CD4-positive, alpha-beta T cell treated with Interleukin-10 for 1 hour (primary cell): Measurements from ENCODE around the gene CCL5.
A peak's percentile ranks its signal among the peaks of the same experiment; 100 is the strongest.
"Not testable (repeated sequence)": the region's sequence is repeated elsewhere in the genome, so short reads cannot be mapped to it uniquely, and the experiment has no call there.

Experiments
- DNase-seq: peaks from one replicate; pipeline ENCODE4 v3.0.0-alpha.2; 2020

Gene CCL5

GRCh38 chr17:35897772-35898171 is 17.6 kb upstream of the CCL5 start:
- DNase-seq = not testable (repeated sequence)

GRCh38 chr17:35895636-35896587 is 15.8 kb upstream of the CCL5 start:
- peak; percentile 61 for DNase-seq

GRCh38 chr17:35894206-35894605 is 14.0 kb upstream of the CCL5 start:
- DNase-seq = no peak

DNA sequence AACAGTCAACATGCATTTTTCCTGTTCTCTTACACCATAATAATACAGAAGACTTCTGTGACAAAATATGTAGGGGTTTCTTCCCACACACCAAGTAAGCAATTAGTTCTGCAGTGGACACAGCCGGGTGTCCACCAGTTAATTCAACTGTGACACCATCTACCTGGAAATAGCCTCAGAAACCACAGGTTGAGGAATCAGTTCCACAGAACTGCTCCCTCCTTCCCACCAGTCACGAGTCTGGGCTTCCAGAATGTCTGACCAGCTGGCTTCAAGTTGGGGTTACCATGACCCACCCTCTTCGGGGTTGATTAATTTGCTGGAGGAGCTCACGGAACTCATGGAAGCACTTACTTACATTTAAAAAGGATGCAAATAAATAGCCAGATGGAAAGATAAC is 13.6 kb upstream of the CCL5 start:
- no peak for DNase-seq

DNA sequence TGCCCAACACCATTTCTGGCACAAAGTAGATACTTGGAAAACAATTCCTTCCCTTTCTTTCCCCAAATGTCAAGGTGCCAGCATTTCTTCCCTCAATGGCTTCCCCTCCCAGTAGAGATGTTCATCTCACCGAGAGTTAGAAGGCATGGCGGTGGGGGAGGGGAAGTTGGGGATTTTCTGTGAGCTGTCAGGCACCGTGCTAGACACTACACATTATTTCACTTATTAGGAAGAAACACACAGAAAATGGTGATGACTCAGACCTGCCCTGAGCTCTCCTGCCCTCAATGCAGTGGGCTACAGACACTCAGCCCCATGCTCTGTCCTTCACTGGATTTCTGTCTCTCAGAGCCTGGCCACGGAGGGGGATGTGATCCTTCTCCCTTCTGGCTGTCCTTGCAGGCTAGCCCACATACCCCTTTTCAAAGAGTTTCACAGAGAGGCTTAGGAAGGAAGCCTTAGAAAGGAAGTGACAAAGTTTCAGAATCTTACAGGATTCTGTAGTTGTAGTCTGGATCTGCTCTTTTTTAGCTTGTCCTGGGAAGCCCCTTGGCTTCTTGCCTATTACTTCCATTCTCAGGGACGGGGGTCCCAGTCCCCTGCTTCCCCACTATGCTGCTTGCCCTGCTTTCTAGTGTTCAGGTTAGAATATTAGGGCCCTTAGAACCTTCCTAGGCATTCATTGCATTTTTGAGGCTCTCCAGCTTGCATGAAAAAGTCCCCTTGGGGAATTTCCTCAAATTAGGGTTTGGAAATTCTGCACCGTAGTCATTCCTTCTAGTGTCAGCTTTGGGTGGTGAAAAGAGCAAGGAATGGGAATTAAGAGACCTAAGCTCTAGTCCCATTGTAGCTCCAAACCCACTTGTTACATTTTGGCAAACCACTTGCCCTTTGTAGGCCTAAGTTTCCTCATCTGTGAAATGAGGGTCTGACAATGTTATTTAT is 12.2 kb upstream of the CCL5 start:
- DNase-seq = peak; percentile 56

DNA sequence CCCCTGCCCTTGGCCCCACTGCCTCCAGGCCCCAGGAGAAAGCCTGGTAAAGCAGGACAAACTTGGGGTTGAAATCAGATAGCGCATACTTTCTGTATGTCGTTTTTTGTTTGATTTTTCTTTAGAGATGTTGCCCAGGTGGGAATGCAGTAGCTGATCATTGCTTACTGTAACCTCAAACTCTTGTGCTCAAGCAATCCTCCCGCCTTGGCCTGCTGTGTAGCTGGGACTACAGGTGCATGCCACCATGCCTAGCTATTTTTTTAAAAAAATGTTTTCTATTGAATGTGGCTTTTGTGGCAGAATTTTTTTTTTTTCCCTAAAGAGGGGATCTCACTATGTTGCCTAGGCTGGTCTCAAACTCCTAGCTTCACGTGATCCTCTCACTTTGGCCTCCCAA is 11.1 kb upstream of the CCL5 start:
- DNase-seq = no peak

DNA sequence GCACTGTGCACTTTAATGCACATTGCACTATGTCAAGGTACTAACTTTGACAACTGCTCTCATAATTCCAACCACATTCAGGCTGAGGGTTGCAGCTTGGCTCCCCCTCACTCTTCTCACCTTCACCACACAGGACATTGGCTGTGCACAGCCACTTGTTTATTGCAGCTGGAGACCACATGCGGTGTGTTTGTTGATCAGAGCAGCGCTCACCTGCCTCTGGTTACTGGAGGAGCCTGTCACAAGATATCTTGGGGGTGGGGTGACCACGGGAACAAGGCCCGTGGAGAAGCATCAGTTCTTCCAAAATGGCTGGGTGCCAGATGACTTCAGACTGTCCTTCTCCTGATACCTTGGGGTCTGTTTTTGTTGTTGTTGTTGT is 10.6 kb upstream of the CCL5 start:
- peak; percentile 75 for DNase-seq

- no peak for DNase-seq
These were observed 9.9 kb upstream of the CCL5 start for GRCh38 chr17:35889818-35890773.

DNA sequence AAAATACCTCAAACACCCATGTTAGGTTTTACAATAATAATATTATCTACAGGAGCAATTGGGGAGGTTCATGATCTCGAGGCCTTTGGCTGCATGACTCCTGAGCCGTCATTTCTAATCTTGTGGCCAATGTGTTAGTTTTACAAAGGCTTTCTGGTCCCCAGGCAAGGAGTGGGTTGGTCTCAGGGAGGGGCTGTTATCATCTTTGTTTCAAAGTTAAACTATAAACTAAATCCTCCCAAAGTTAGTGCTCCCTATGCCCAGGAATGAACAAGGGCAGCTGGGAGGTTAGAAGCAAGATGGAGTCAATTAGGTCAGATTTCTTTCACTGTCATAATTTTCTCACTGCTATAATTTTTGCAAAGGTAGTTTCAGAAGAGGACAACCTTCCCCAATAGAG is 9.1 kb upstream of the CCL5 start:
- DNase-seq = peak; percentile 51

- no peak for DNase-seq
These were observed 1.8 kb downstream of the CCL5 start for GRCh38 chr17:35878361-35878760.

GRCh38 chr17:35877345-35878029 is 2.7 kb downstream of the CCL5 start:
- no peak for DNase-seq

DNA sequence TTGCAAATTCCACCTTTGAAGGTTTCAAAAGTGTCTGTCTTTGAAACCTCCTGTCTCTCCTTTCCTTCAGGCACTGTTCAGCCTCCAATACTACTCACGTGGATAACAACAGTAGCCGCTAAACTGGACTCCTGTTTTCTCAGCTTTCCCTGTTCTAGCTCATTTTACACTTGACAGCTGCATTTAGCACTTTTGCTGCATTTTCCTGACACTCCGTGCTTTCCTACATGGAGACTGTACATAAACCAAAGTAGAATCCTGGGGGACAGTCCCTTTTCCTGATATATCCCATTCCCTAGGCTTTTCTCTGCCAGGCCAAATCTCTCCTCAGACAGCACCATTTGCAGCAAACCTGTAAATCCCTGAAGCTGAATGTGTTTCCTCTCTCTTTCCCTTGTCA is 3.6 kb downstream of the CCL5 start:
- no peak for DNase-seq

GRCh38 chr17:35875800-35876139 is 4.4 kb downstream of the CCL5 start:
- DNase-seq = no peak

GRCh38 chr17:35875072-35875799 is 4.9 kb downstream of the CCL5 start:
- peak; percentile 46 for DNase-seq

GRCh38 chr17:35872196-35872980 is 7.8 kb downstream of the CCL5 start:
- DNase-seq = no peak

DNA sequence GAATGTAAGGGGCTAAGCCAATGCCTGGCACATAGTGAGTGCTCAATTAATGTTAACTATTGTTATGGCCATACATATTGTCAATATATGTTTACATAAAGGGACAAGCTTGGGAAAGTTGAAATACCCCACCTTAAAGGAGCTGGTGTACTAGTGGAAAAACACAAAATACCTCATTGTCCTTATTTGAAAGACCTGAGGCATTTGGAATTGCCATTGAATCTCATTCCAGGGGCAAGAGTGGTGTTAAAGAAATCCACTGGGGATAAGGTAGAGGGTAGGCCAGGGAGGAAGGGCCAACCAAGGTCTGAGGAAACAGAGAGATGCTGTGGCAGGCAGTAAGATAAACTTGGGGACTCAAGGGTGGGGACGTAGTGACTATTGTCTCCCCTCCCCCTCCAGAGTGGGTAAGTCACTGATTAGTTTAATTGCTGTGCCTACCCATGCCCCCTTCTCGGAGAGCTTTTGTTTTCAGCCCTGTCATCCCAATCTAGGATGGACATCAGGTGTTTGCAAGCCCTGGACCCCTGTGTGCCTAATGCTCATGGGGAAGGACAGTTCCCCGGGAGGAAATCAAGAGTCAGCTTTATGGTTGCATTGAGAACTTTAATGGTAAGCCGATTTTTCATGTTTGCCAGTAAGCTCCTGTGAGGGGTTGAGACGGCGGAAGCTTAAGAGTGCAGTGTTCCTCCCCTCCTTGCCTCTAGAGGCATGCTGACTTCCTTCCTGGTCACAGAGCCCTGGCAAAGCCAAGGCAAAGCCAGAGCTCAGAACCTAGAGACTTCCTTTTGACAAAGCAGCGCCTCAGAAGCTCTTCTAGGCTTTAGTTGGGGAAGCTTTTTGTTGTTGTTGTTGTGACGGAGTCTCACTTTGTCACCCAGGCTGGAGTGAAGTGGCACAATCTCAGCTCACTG is 9.0 kb downstream of the CCL5 start:
- DNase-seq = peak; percentile 40

GRCh38 chr17:35868737-35869136 is 11.4 kb downstream of the CCL5 start, which contains the start of gene HEATR9:
Gene HEATR9, minus strand, starts transcription at chr17:35868891. Its CDS starts 149 bp downstream, at chr17:35868742.
- no peak for DNase-seq

GRCh38 chr17:35867574-35867973 is 12.6 kb downstream of the CCL5 start:
- DNase-seq = no peak

DNA sequence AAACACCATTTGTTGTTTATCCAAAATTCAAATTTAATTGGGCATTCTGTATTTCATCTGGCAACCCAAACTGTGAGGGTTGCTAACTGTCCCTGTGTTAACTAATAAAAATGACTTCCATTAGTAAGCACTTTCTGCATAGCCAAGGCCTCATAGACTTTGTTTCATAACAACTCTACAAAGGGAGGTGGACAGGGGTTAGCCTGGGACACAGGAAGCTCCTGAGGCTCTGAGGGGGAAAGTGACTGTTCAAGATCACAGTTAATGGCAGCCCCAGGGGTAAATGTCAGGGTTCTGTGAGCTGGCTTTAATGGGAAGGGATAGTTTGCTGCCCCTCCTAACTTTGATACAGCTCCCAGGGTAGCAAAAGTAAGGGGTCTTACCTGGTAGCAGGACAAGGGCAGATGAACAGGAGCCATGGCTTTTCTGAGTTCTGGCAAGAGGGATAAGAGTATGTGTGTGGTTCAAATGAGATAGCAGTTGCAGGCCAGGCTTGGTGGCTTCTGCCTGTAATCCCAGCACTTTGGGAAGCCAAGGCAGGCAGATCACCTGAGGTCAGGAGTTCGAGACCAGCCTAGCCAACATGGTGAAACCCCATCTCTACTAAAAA is 13.7 kb downstream of the CCL5 start:
- DNase-seq = no peak
